ENCODE results near the gene PCLAF. TPM values are rescaled to one million over a fixed set of nuclear protein-coding genes. Genes with fewer than 3 reads are reported as not detected.

Gene PCLAF
- total and polyA plus RNA-seq, 2 of the 4 experiments (the other 2 are of a cell fraction), result 12.9 to 60.5 TPM

GRCh38 chr15:64387562-64388168 is 6.4 kb upstream of the PCLAF start, which contains the start of gene TRIP4:
Gene TRIP4 (plus strand): TSS chr15:64387836. CDS start chr15:64387864, 28 bp downstream.
- in situ Hi-C loops (cut with MboI; ENCODE audit: low sequenced_read_pairs), result no loop called here
- TF ChIP-seq RCOR1 (IDR thresholded peaks at IDR 0.05; ENCODE audit: insufficient replicate concordance, low read length) (peak; percentile 73), FOS (IDR thresholded peaks at IDR 0.05; ENCODE audit: low read depth, low read length) (no peak), POLR2A (IDR thresholded peaks at IDR 0.05; ENCODE audit: low read depth, low read length) (peak; percentile 73), CEBPB (IDR thresholded peaks at IDR 0.05; ENCODE audit: low read depth, low read length) (peak; percentile 25), MAFK (IDR thresholded peaks at IDR 0.05; ENCODE audit: low read depth, low read length) (no peak), NFE2L2 (IDR thresholded peaks at IDR 0.05; ENCODE audit: low read depth, low read length) (no peak), RFX5 (IDR thresholded peaks at IDR 0.05; ENCODE audit: low read depth, low read length) (no peak), BHLHE40 (IDR thresholded peaks at IDR 0.05; ENCODE audit: low read depth, low read length) (no peak), MAZ (IDR thresholded peaks at IDR 0.05; ENCODE audit: borderline replicate concordance, low read depth, low read length) (peak; percentile 86), SMC3 (IDR thresholded peaks at IDR 0.05; ENCODE audit: low read depth, low read length) (peak; percentile 34), USF2 (IDR thresholded peaks at IDR 0.05; ENCODE audit: low read depth, low read length) (peak; percentile 59; the same call in 1 of the 2 replicates), CHD1 (IDR thresholded peaks at IDR 0.05; ENCODE audit: low read depth, low read length) (no peak), RAD21 (IDR thresholded peaks at IDR 0.05; ENCODE audit: low read length) (peak; percentile 39)
- TF ChIP-seq, protein P1, sequence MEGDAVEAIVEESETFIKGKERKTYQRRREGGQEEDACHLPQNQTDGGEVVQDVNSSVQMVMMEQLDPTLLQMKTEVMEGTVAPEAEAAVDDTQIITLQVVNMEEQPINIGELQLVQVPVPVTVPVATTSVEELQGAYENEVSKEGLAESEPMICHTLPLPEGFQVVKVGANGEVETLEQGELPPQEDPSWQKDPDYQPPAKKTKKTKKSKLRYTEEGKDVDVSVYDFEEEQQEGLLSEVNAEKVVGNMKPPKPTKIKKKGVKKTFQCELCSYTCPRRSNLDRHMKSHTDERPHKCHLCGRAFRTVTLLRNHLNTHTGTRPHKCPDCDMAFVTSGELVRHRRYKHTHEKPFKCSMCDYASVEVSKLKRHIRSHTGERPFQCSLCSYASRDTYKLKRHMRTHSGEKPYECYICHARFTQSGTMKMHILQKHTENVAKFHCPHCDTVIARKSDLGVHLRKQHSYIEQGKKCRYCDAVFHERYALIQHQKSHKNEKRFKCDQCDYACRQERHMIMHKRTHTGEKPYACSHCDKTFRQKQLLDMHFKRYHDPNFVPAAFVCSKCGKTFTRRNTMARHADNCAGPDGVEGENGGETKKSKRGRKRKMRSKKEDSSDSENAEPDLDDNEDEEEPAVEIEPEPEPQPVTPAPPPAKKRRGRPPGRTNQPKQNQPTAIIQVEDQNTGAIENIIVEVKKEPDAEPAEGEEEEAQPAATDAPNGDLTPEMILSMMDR (conservative IDR thresholded peaks at IDR 0.05; ENCODE audit: low read depth, low read length), result no peak
- TF ChIP-seq, protein P2, sequence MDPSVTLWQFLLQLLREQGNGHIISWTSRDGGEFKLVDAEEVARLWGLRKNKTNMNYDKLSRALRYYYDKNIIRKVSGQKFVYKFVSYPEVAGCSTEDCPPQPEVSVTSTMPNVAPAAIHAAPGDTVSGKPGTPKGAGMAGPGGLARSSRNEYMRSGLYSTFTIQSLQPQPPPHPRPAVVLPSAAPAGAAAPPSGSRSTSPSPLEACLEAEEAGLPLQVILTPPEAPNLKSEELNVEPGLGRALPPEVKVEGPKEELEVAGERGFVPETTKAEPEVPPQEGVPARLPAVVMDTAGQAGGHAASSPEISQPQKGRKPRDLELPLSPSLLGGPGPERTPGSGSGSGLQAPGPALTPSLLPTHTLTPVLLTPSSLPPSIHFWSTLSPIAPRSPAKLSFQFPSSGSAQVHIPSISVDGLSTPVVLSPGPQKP (IDR thresholded peaks at IDR 0.05; ENCODE audit: borderline replicate concordance, low read depth, low read length), result no peak

More at GRCh38 chr15:64387562-64388168, 6.4 kb upstream of the PCLAF start, which contains the start of gene TRIP4:
- Histone ChIP-seq H3K4ac (ENCODE audit: low read depth, low read length) (peak within 1 kb of the TSS; percentile 92), H3K36me3 (ENCODE audit: control insufficient read depth, insufficient read depth, low read length) (no peaks in the 10 kb centered on the region), H4K8ac (ENCODE audit: low read depth in 2 of 2, low read length in 2 of 2) (peak within 1 kb of the TSS; percentile 70 to 99), H3K56ac (ENCODE audit: extremely low read depth, insufficient read depth, low read length) (peak within 1 kb of the TSS; percentile 86), H3K23ac (ENCODE audit: low read depth, low read length) (peak within 1 kb of the TSS; percentile 87), H3K18ac (ENCODE audit: low read depth, low read length) (peak within 1 kb of the TSS; percentile 47; the same call in 1 of the 2 replicates), H3K79me1 (ENCODE audit: low read depth in 1 of 2, low read length in 2 of 2) (peaks cover 11 to 30% of the 10 kb centered on the region in 2 experiments), H3K9me1 (ENCODE audit: insufficient read depth, low read length) (peaks cover 8% of the 10 kb centered on the region), H2AK5ac (ENCODE audit: low read depth, low read length) (peak within 1 kb of the TSS; percentile 71; the same call in 1 of the 2 replicates), H4K5ac (ENCODE audit: low read depth, low read length) (peak within 1 kb of the TSS; percentile 91), H2BK20ac (ENCODE audit: low read depth, low read length) (no peak within 1 kb of the TSS), H2BK120ac (ENCODE audit: low read depth, low read length) (no peak within 1 kb of the TSS), H3K4me2 (ENCODE audit: low read depth, low read length) (peak within 1 kb of the TSS; percentile 77), H3K9ac (ENCODE audit: low read depth, low read length) (peak within 1 kb of the TSS; percentile 84), H2BK15ac (ENCODE audit: low read depth, low read length) (no peak within 1 kb of the TSS), H3K27ac (ENCODE audit: insufficient read depth, low read length) (peak within 1 kb of the TSS; percentile 67), H2AFZ (replicated peaks; ENCODE audit: low read length, poor library complexity) (peak within 1 kb of the TSS; percentile 98), H3K14ac (replicated peaks; ENCODE audit: low read depth, low read length) (peak within 1 kb of the TSS; percentile 97), H2AK9ac (replicated peaks; ENCODE audit: low read depth, low read length, poor library complexity) (peak within 1 kb of the TSS; percentile 79), H3K9me3 (ENCODE audit: control insufficient read depth, insufficient read depth, low read length) (no peaks in the 10 kb centered on the region), H3K4me3 (ENCODE audit: insufficient read depth, low read depth, low read length) (peak within 1 kb of the TSS; percentile 77), H3K27me3 (ENCODE audit: control insufficient read depth, insufficient read depth, low read length) (no peaks in the 10 kb centered on the region), H3K4me1 (ENCODE audit: control insufficient read depth, insufficient read depth, low read length) (0 out of 2 replicates have a peak, but pooled peaks cover 1% of the 10 kb centered on the region), H2BK5ac (ENCODE audit: low read depth, low read length, poor library complexity, severe bottlenecking) (peak within 1 kb of the TSS; percentile 69), H4K91ac (ENCODE audit: insufficient read depth, low read depth, low read length) (peak within 1 kb of the TSS; percentile 83), H4K20me1 (ENCODE audit: insufficient read depth, low read length) (no peaks in the 10 kb centered on the region; the same call in 1 of the 2 replicates)
- peak; percentile 100 for ATAC-seq (ENCODE audit: low read depth)
- DNase-seq, result peak; percentile 97
- dilution Hi-C loops (cut with HindIII; ENCODE audit: low sequenced_read_pairs, unreplicated experiment) (no loop called here), intact Hi-C loops (cut with micrococcal nuclease) (loop anchor here (2.0 kb wide), 1 partner anchor 31 kb away; the partner anchor contains the start of gene CSNK1G1)
- CTCF ChIA-PET, result interaction anchor here (0.5 kb wide), 1 partner anchor 381 kb away, joined by 3 read pairs; no protein-coding TSS in a partner anchor
- POLR2A ChIA-PET (ENCODE audit: unreplicated experiment), result no interaction called here
- WGBS, 2 experiments (ENCODE audit: extremely low coverage in 2 of 2, insufficient read length in 1 of 2), result 1% methylated on average over 21 of the region's 35 CpGs; no CpG with 5 or more reads in 1 of the 2 experiments
- BruUV-seq (replicated peaks), result no TSS peak
